ENCODE measurements around the gene ZBTB4. TPM values are rescaled to one million over a fixed set of nuclear protein-coding genes. Genes with fewer than 3 reads are reported as not detected.

ZBTB4 gene, protein sequence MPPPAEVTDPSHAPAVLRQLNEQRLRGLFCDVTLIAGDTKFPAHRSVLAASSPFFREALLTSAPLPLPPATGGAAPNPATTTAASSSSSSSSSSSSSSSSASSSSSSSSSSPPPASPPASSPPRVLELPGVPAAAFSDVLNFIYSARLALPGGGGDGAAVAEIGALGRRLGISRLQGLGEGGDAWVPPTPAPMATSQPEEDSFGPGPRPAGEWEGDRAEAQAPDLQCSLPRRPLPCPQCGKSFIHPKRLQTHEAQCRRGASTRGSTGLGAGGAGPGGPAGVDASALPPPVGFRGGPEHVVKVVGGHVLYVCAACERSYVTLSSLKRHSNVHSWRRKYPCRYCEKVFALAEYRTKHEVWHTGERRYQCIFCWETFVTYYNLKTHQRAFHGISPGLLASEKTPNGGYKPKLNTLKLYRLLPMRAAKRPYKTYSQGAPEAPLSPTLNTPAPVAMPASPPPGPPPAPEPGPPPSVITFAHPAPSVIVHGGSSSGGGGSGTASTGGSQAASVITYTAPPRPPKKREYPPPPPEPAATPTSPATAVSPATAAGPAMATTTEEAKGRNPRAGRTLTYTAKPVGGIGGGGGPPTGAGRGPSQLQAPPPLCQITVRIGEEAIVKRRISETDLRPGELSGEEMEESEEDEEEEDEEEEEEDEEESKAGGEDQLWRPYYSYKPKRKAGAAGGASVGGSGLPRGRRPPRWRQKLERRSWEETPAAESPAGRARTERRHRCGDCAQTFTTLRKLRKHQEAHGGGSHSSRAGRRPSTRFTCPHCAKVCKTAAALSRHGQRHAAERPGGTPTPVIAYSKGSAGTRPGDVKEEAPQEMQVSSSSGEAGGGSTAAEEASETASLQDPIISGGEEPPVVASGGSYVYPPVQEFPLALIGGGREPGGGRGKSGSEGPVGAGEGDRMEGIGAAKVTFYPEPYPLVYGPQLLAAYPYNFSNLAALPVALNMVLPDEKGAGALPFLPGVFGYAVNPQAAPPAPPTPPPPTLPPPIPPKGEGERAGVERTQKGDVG
- 54.8 TPM in 2 replicates for total RNA-seq

DNA sequence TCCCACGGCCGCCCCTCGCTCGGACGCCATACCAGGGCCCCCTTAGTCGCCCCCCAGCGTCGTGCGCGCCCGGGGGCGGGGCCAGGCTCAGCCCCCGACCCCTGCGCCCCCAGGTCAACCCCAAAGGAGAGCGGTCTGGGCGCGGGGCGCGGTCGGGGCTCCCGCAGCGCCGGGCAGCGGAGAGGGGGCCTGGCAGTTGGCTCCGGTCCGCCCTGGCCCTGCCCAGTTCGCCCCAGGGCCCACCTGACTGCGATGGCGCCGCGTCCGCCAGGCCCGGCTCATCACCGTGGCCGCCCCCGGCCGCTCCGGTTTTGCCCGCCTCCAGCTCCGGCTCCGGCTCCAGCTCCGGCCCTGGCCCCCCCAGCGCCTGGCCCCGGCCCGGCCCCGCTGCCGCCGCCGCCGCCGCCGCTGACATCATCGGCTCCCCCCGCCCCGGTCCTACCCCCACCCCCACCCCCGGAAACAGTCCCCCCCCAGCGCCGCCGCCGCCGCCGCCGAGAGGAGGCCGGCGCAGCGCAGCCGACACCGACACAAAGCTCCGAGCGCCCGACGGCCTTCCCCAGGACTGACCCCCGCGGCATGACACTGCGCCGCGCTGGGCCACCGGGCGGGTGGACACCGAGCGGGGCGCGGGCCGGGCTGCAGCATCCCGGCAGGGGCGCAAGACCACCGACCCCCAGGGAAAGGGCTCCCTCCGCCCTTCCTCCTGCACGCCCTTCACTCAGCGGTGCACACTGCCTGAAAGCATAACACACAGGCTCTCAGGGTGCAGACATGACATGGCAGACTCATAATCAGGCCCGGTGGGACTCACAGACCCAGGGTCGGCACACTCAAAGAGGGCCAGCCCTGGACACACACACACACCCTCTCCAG is at the start of gene ZBTB4:
Gene ZBTB4 (minus strand): TSS at position 419 of the 876 bp plus-strand sequence. CDS start 12,830 bp downstream, outside the sequence.

GRCh38 chr17:7484067-7484918 is 4.9 kb upstream of the ZBTB4 start, which contains the start of gene POLR2A:
POLR2A (plus strand) TSS chr17:7484366.

GRCh38 chr17:7481275-7481674 is 1.8 kb upstream of the ZBTB4 start, which contains the start of gene SLC35G6:
SLC35G6 (plus strand) TSS chr17:7481446; CDS start chr17:7481517, 71 bp downstream.

GRCh38 chr17:7444682-7445618 is 34.5 kb downstream of the ZBTB4 start, which contains the start of gene CHRNB1:
CHRNB1 (plus strand) TSS chr17:7445061; CDS start chr17:7445128, 67 bp downstream.

GRCh38 chr17:7439462-7440112 is 39.8 kb downstream of the ZBTB4 start, which contains the start of gene FGF11:
FGF11 (plus strand) TSS chr17:7439512; CDS start chr17:7439621, 109 bp downstream.

DNA sequence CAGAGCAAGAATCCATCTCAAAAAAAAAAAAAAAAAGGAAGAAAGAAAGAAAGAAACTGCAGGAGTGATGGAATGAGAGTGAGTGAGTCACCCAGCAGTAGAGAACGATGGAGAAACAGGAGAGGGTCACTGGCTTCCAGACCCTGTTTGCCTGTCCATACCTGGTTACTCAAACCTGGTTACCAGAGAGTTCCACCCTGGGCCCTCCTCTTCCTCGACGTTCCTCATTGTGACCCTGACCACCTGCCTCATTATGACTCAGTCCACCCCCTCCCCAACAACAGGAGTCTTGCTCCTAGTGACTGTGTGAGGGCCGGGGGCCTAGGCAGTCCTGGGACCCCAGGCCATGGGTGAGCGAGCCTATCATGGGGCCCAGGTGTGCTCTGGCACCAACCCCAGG is 50.9 kb downstream of the ZBTB4 start, which contains the start of gene SPEM3:
Gene SPEM3 (plus strand): TSS at position 301 of the 400 bp plus-strand sequence. CDS start 46 bp downstream, at position 347.

DNA sequence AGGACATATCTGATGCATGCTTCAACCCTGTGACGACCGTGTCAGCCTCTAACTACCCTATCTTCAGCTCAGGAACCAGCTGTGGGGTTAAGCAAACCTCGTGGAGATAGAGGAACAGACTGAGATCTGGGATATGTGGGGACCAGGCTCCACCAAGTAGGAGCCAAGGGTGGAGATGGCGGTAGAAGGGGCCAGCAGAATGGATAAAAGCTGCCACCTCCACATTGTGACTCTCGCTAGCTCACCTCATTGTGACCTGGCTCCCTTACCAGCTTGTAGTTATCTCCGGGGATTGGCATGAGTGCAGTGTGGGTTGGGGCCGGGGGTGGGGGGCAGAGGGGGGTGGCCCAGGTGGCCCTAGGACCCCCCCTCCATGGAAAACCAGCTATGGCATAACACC is 54.1 kb downstream of the ZBTB4 start, which contains the start of gene SPEM2:
Gene SPEM2 (plus strand): TSS at position 301 of the 400 bp plus-strand sequence. CDS start 73 bp downstream, at position 374.

GRCh38 chr17:7419819-7420610 is 59.4 kb downstream of the ZBTB4 start, which contains the start of gene SPEM1:
SPEM1 (plus strand) TSS chr17:7420324; CDS start chr17:7420385, 61 bp downstream.

Other genes with a start within 250 kb of the ZBTB4 start
- gene DVL2, start 245.1 kb downstream of the ZBTB4 start, total RNA-seq, result 112 and 113 TPM in 2 replicates
- 55.7 and 66.2 TPM in 2 replicates for gene PHF23, start 240.2 kb downstream of the ZBTB4 start, total RNA-seq
- gene GABARAP, start 237.2 kb downstream of the ZBTB4 start, total RNA-seq, result 173 and 278 TPM in 2 replicates
- gene CTDNEP1, start 227.9 kb downstream of the ZBTB4 start, total RNA-seq, result 36.0 and 41.2 TPM in 2 replicates
- 34.9 and 40.7 TPM in 2 replicates for gene ELP5, start 227.4 kb downstream of the ZBTB4 start, total RNA-seq
- 0.24 and 1.8 TPM in 2 replicates for gene CLDN7, start 217.2 kb downstream of the ZBTB4 start, total RNA-seq
- gene SLC2A4, start 197.9 kb downstream of the ZBTB4 start, total RNA-seq, result under 0.01 and 0.12 TPM in 2 replicates
- not detected in 2 replicates for gene YBX2, start 185.0 kb downstream of the ZBTB4 start, total RNA-seq
- 428 and 632 TPM in 2 replicates for gene EIF5A, start 172.0 kb downstream of the ZBTB4 start, total RNA-seq
- gene GPS2, start 164.3 kb downstream of the ZBTB4 start, total RNA-seq, result 52.0 and 53.2 TPM in 2 replicates
- 16.2 TPM in 2 replicates for gene NEURL4, start 150.3 kb downstream of the ZBTB4 start, total RNA-seq
- gene ACAP1, start 143.1 kb downstream of the ZBTB4 start, total RNA-seq, result 0.97 TPM in 1 of 2 replicates, not detected in the other
- gene KCTD11, start 127.5 kb downstream of the ZBTB4 start, total RNA-seq, result 12.2 and 15.8 TPM in 2 replicates
- gene TMEM95, start 124.5 kb downstream of the ZBTB4 start, total RNA-seq, result not detected in 2 replicates
- 1.7 and 2.4 TPM in 2 replicates for gene TNK1, start 98.5 kb downstream of the ZBTB4 start, total RNA-seq
- 26.6 and 29.9 TPM in 2 replicates for gene PLSCR3, start 85.1 kb downstream of the ZBTB4 start, total RNA-seq
- gene TMEM256, start 75.5 kb downstream of the ZBTB4 start, total RNA-seq, result 39.9 and 61.1 TPM in 2 replicates
- gene NLGN2, start 71.8 kb downstream of the ZBTB4 start, total RNA-seq, result 16.9 TPM in 2 replicates
- gene SPEM1, start 59.3 kb downstream of the ZBTB4 start, total RNA-seq, result not detected in 2 replicates
- not detected in 2 replicates for gene SPEM2, start 54.0 kb downstream of the ZBTB4 start, total RNA-seq
- gene SPEM3, start 50.8 kb downstream of the ZBTB4 start, total RNA-seq, result not detected in 2 replicates
- gene TMEM102, start 44.2 kb downstream of the ZBTB4 start, total RNA-seq, result 2.3 and 4.5 TPM in 2 replicates
- gene FGF11, start 40.1 kb downstream of the ZBTB4 start, total RNA-seq, result 0.97 and 1.8 TPM in 2 replicates
- gene CHRNB1, start 34.6 kb downstream of the ZBTB4 start, total RNA-seq, result 6.2 and 7.5 TPM in 2 replicates
- not detected in 2 replicates for gene SLC35G6, start 1.8 kb upstream of the ZBTB4 start, total RNA-seq
- 98.0 and 120 TPM in 2 replicates for gene POLR2A, start 4.7 kb upstream of the ZBTB4 start, total RNA-seq
- gene TNFSF12, start 69.4 kb upstream of the ZBTB4 start, total RNA-seq, result 12.2 and 20.2 TPM in 2 replicates
- gene TNFSF13, start 79.1 kb upstream of the ZBTB4 start, total RNA-seq, result 1.2 and 1.5 TPM in 2 replicates
- gene SENP3, start 82.3 kb upstream of the ZBTB4 start, total RNA-seq, result 66.4 and 68.7 TPM in 2 replicates
- 25.3 and 43.4 TPM in 2 replicates for gene CD68, start 100.0 kb upstream of the ZBTB4 start, total RNA-seq
- gene MPDU1, start 104.2 kb upstream of the ZBTB4 start, total RNA-seq, result 63.1 and 88.3 TPM in 2 replicates
- gene SOX15, start 110.5 kb upstream of the ZBTB4 start, total RNA-seq, result 0.12 and 0.49 TPM in 2 replicates
- gene FXR2, start 135.3 kb upstream of the ZBTB4 start, total RNA-seq, result 49.2 and 51.1 TPM in 2 replicates
- gene SAT2, start 148.2 kb upstream of the ZBTB4 start, total RNA-seq, result 29.0 and 39.6 TPM in 2 replicates
- 0.36 TPM in 1 of 2 replicates, not detected in the other for gene SHBG, start 150.5 kb upstream of the ZBTB4 start, total RNA-seq
- not detected in 2 replicates for gene ATP1B2, start 171.3 kb upstream of the ZBTB4 start, total RNA-seq
- gene TP53, start 207.9 kb upstream of the ZBTB4 start, total RNA-seq, result 62.7 and 67.7 TPM in 2 replicates
- gene WRAP53, start 208.8 kb upstream of the ZBTB4 start, total RNA-seq, result 2.8 and 3.8 TPM in 2 replicates
- gene EFNB3, start 225.6 kb upstream of the ZBTB4 start, total RNA-seq, result 3.2 and 5.2 TPM in 2 replicates
- gene DNAH2, start 238.1 kb upstream of the ZBTB4 start, total RNA-seq, result 0.12 and 0.16 TPM in 2 replicates

Measured in hair follicle dermal papilla cell (primary cell).